ENCODE results near the gene DBT. TPM values are rescaled to one million over a fixed set of nuclear protein-coding genes. Genes with fewer than 3 reads are reported as not detected.
A peak's percentile ranks its signal among the peaks of the same experiment; 100 is the strongest.

DBT gene
- total and polyA plus RNA-seq, 2 experiments from 2014 or later: 5.8 to 9.3 TPM

DNA sequence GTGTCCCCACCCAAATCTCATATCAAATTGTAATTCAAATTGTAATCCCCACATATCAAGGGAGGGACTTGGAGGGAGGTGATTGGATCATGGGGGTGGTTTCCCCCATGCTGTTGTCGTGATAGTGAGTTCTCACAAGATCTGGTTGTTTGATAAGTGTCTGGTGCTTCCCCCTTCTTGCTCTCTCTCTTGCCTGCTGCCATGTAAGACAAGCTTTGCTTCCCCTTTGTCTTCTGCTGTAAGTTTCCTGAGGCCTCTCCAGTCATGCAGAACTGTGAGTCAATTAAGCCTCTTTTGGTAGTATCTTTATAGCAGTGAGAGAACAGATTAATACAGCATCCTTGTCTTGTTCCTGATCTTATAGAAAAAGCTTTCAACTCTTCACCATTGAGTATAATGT, 65.1 kb downstream of the DBT start:
- H3K36me3 ChIP-seq: no peaks in the 10 kb centered on the region
- H3K27me3 ChIP-seq: no peaks in the 10 kb centered on the region
- no peak overlapping the region for H3K4me3 ChIP-seq
- no peaks in the 10 kb centered on the region for H3K9me3 ChIP-seq (ENCODE audit: low read depth)
- no peak for TF ChIP-seq CTCF (IDR thresholded peaks at IDR 0.05; ENCODE audit: low read depth, low read length)
- H3K27ac ChIP-seq: no peak overlapping the region
- DNase-seq (ENCODE audit: low read depth in 1 of 2, low spot score in 1 of 2): no peak
- peaks cover 2% of the 10 kb centered on the region for H3K4me1 ChIP-seq (ENCODE audit: low read depth)

DNA sequence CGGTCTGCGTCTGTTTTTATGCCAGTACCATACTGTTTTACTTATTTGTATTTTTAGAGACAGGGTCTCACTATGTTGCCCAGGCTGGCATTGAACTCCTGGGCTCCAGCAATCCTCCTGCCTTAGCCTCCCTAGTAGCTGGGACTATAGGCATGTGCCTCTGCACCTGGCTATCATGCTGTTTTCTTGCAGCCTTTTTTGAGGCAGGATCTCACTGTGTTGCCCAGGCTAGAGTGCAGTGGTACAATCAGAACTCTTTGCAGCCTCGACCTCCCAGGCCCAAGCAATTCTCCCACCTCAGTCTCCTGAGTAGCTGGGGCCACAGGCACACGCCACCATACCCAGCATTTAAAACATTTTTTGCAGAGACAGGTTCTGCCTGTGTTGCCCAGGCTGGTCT, 66.3 kb downstream of the DBT start:
- no peaks in the 10 kb centered on the region for H3K36me3 ChIP-seq
- DNase-seq (ENCODE audit: low read depth in 1 of 2, low spot score in 1 of 2): no peak
- no peak for TF ChIP-seq CTCF (IDR thresholded peaks at IDR 0.05; ENCODE audit: low read depth, low read length)

GRCh38 chr1:100178091-100178490, 71.5 kb downstream of the DBT start, which contains the start of gene LRRC39:
TSS of gene LRRC39 (minus strand) at chr1:100178256. CDS start at chr1:100168516, 9,740 bp downstream.
- DNase-seq (ENCODE audit: low read depth in 1 of 2, low spot score in 1 of 2): peak in 1 of 2 donors; percentile 53
- H3K9me3 ChIP-seq (ENCODE audit: low read depth): no peaks in the 10 kb centered on the region
- H3K36me3 ChIP-seq: no peaks in the 10 kb centered on the region
- TF ChIP-seq CTCF (IDR thresholded peaks at IDR 0.05; ENCODE audit: low read depth, low read length): no peak
- H3K27me3 ChIP-seq: no peaks in the 10 kb centered on the region
- H3K4me1 ChIP-seq (ENCODE audit: low read depth): peaks cover 15% of the 10 kb centered on the region
- peak within 1 kb of the TSS; percentile 16 for H3K4me3 ChIP-seq
- H3K27ac ChIP-seq: peak within 1 kb of the TSS; percentile 63

More for the DNA sequence above, 66.3 kb downstream of the DBT start:
- H3K27me3 ChIP-seq: no peaks in the 10 kb centered on the region
- H3K9me3 ChIP-seq (ENCODE audit: low read depth): no peaks in the 10 kb centered on the region
- no peak overlapping the region for H3K4me3 ChIP-seq
- no peak overlapping the region for H3K27ac ChIP-seq
- peaks cover 7% of the 10 kb centered on the region for H3K4me1 ChIP-seq (ENCODE audit: low read depth)

- no peak for TF ChIP-seq CTCF (IDR thresholded peaks at IDR 0.05; ENCODE audit: low read depth, low read length)
- peak overlapping the region; percentile 16 for H3K4me3 ChIP-seq
- H3K27ac ChIP-seq: peak overlapping the region; percentile 63
These were observed 72.2 kb downstream of the DBT start for GRCh38 chr1:100177295-100178041.

DNA sequence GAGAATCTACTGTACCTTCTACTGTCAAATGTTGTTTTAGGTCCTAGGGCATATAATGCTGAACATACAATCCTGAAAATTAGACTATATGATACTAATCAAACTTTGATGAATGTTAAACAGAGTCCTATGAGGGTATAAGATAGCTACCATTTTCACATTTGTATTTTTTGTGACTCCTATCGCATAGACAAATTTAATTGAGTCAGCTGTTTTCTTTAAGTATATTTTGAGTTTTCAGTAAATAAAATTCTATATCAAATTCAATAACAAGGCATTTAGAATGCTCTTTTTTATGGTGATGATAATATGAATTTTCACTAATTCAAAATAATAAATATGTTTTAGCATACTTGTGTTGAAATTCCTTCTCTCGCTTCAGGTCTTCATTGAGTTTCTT, 81.6 kb downstream of the DBT start:
- H3K36me3 ChIP-seq: peaks cover 7% of the 10 kb centered on the region
- H3K4me3 ChIP-seq: no peak overlapping the region
- no peaks in the 10 kb centered on the region for H3K4me1 ChIP-seq (ENCODE audit: low read depth)
- H3K27me3 ChIP-seq: no peaks in the 10 kb centered on the region
- no peak for DNase-seq (ENCODE audit: low read depth in 1 of 2, low spot score in 1 of 2)
- TF ChIP-seq CTCF (IDR thresholded peaks at IDR 0.05; ENCODE audit: low read depth, low read length): no peak
- no peaks in the 10 kb centered on the region for H3K9me3 ChIP-seq (ENCODE audit: low read depth)
- H3K27ac ChIP-seq: no peak overlapping the region

More at GRCh38 chr1:100177295-100178041, 72.2 kb downstream of the DBT start:
- DNase-seq (ENCODE audit: low read depth in 1 of 2, low spot score in 1 of 2): no peak
- peaks cover 15% of the 10 kb centered on the region for H3K4me1 ChIP-seq (ENCODE audit: low read depth)
- H3K9me3 ChIP-seq (ENCODE audit: low read depth): no peaks in the 10 kb centered on the region
- H3K36me3 ChIP-seq: no peaks in the 10 kb centered on the region
- no peaks in the 10 kb centered on the region for H3K27me3 ChIP-seq
